ENCODE data around the gene EGR4.

- TF ChIP-seq CTCF (IDR thresholded peaks at IDR 0.05) (no peak), POLR2A (IDR thresholded peaks at IDR 0.05) (no peak)
Observed at GRCh38 chr2:73301636-73302035, 8.3 kb upstream of the EGR4 start.

Data from right lobe of liver (tissue), 4 donors.